Neural progenitor cell (in vitro differentiated cells): ENCODE data around the gene EXOC6B.

ENCODE experiments used
- EZH2 ChIP-seq: fragments of 200-600 bp; sonication (generic); IDR thresholded peaks from 2 replicates; pipeline ENCODE4 v1.6.1; 2017; ENCODE audit warnings: antibody characterized with exemption, mild to moderate bottlenecking, moderate library complexity
- TF ChIP-seq, protein P1 (sequence below): fragments of 200-600 bp; sonication (generic); IDR thresholded peaks from 2 replicates; pipeline ENCODE4 v1.5.1; 2017; ENCODE audit warnings: antibody characterized with exemption, mild to moderate bottlenecking

DNA sequence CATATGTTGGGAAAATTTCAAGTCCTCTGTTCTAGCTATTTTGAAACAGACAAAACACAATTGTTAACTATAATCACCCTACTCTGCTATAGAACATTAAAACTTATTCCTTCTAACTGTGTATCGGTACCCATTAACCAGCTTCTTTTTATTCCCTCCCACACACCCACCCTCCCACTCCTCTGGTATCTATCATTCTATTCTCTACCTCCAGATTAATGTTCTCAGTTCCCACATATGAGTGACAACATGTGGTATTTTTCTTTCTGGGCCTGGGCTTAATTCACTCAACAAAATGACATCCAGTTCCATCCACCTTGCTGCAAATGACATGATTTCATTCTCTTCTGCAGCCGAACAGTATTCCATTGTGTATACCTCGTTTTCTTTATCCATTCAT is 43.3 kb downstream of the EXOC6B start:
- TF ChIP-seq, protein P1, sequence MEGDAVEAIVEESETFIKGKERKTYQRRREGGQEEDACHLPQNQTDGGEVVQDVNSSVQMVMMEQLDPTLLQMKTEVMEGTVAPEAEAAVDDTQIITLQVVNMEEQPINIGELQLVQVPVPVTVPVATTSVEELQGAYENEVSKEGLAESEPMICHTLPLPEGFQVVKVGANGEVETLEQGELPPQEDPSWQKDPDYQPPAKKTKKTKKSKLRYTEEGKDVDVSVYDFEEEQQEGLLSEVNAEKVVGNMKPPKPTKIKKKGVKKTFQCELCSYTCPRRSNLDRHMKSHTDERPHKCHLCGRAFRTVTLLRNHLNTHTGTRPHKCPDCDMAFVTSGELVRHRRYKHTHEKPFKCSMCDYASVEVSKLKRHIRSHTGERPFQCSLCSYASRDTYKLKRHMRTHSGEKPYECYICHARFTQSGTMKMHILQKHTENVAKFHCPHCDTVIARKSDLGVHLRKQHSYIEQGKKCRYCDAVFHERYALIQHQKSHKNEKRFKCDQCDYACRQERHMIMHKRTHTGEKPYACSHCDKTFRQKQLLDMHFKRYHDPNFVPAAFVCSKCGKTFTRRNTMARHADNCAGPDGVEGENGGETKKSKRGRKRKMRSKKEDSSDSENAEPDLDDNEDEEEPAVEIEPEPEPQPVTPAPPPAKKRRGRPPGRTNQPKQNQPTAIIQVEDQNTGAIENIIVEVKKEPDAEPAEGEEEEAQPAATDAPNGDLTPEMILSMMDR, result no peak
- no peak for TF ChIP-seq EZH2
